ENCODE data around the gene NRXN3.
"Not testable (repeated sequence)": the region's sequence is repeated elsewhere in the genome, so short reads cannot be mapped to it uniquely, and the experiment has no call there.

The NRXN3 gene

DNA sequence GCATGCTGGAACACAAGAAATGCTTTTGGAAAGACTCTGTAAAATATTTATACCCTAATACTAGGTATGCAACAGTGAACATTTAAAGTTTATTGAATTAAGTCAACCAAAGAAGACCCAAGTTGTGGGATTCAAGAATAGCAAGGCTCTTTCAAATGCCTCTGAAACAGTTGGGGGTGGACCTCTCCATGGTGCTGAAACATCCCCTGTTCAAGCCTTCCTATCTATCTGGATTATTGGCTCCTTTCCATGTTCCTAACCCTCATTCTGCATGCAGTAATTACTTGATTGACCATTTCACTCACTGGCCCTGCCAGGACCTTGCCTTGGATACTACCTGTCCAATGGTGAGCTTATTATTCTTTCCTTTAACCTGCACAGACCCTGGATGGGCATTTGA lies 349.7 kb downstream of the NRXN3 start:
- TF ChIP-seq, protein P1, sequence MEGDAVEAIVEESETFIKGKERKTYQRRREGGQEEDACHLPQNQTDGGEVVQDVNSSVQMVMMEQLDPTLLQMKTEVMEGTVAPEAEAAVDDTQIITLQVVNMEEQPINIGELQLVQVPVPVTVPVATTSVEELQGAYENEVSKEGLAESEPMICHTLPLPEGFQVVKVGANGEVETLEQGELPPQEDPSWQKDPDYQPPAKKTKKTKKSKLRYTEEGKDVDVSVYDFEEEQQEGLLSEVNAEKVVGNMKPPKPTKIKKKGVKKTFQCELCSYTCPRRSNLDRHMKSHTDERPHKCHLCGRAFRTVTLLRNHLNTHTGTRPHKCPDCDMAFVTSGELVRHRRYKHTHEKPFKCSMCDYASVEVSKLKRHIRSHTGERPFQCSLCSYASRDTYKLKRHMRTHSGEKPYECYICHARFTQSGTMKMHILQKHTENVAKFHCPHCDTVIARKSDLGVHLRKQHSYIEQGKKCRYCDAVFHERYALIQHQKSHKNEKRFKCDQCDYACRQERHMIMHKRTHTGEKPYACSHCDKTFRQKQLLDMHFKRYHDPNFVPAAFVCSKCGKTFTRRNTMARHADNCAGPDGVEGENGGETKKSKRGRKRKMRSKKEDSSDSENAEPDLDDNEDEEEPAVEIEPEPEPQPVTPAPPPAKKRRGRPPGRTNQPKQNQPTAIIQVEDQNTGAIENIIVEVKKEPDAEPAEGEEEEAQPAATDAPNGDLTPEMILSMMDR (IDR thresholded peaks at IDR 0.05; ENCODE audit: low read depth, low read length, missing control alignments) = no peak
- no peak overlapping the region for H3K4me3 ChIP-seq (ENCODE audit: low read depth, low read length)
- DNase-seq (ENCODE audit: low read depth) = no peak

GRCh38 chr14:78524196-78524595 lies 354.0 kb downstream of the NRXN3 start:
- DNase-seq (ENCODE audit: low read depth) = no peak
- no peak overlapping the region for H3K4me3 ChIP-seq (ENCODE audit: low read depth, low read length)
- TF ChIP-seq, protein P1 (IDR thresholded peaks at IDR 0.05; ENCODE audit: low read depth, low read length, missing control alignments) = no peak

DNA sequence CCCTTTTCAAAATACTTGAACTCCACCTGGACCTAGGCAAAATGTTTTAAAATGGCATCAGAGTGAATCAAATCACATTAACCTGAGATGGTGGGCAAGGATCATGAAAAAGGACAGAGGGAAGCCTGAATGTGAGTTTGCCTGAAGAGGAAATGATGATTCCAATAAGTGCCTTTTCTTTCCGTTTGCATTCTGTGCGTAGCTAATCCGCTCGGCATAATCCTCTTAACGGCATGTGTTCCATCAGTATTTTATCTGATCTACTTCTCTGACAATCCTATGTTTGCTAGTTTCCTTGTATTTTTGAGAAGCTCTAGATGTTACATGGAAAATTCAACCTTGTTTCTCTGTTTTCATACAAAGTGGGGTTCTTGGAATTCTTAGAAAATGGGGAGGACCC lies 354.6 kb downstream of the NRXN3 start:
- no peak overlapping the region for H3K4me3 ChIP-seq (ENCODE audit: low read depth, low read length)
- TF ChIP-seq, protein P1 (IDR thresholded peaks at IDR 0.05; ENCODE audit: low read depth, low read length, missing control alignments) = no peak
- DNase-seq (ENCODE audit: low read depth) = no peak

- TF ChIP-seq, protein P1 (IDR thresholded peaks at IDR 0.05; ENCODE audit: low read depth, low read length, missing control alignments) = no peak
- no peak overlapping the region for H3K4me3 ChIP-seq (ENCODE audit: low read depth, low read length)
- no peak for DNase-seq (ENCODE audit: low read depth)
Observed at GRCh38 chr14:78530078-78530477, 359.9 kb downstream of the NRXN3 start.

GRCh38 chr14:78534141-78534540 lies 364.0 kb downstream of the NRXN3 start:
- no peak overlapping the region for H3K4me3 ChIP-seq (ENCODE audit: low read depth, low read length)
- DNase-seq (ENCODE audit: low read depth) = no peak
- TF ChIP-seq, protein P1 (IDR thresholded peaks at IDR 0.05; ENCODE audit: low read depth, low read length, missing control alignments) = no peak

- DNase-seq (ENCODE audit: low read depth) = no peak
Observed at GRCh38 chr14:78535041-78535440, 364.9 kb downstream of the NRXN3 start.

GRCh38 chr14:78541788-78542187 lies 371.6 kb downstream of the NRXN3 start:
- H3K4me3 ChIP-seq (ENCODE audit: low read depth, low read length); DNase-seq (ENCODE audit: low read depth): not testable (repeated sequence)

More at GRCh38 chr14:78535041-78535440, 364.9 kb downstream of the NRXN3 start:
- no peak overlapping the region for H3K4me3 ChIP-seq (ENCODE audit: low read depth, low read length)
- TF ChIP-seq, protein P1 (IDR thresholded peaks at IDR 0.05; ENCODE audit: low read depth, low read length, missing control alignments) = no peak
